ENCODE measurements around the gene FREM1. TPM values are rescaled to one million over a fixed set of nuclear protein-coding genes. Genes with fewer than 3 reads are reported as not detected.

Gene FREM1
- total and polyA plus RNA-seq, 4 donors = 0.33 to 21.8 (median 1.3) TPM

DNA sequence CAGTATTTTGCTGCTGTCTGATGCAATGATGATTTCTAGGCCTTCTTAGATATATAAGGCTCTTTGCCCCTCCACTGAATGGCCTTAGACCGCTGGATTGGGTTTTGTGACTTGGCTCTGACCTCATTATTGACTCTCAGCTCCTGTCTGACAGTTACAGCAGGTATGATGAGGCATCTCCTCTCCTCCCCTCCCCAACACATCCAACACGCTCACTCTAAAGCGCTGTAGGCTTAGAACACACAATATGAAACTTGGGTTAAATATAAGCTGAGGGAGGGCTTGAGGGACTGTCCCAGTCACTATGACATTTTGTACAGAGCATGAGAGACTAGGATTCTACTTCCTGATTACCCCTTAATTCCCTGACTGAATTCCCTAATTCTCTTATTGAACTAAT lies 168.9 kb downstream of the FREM1 start:
- TF ChIP-seq, protein P1, sequence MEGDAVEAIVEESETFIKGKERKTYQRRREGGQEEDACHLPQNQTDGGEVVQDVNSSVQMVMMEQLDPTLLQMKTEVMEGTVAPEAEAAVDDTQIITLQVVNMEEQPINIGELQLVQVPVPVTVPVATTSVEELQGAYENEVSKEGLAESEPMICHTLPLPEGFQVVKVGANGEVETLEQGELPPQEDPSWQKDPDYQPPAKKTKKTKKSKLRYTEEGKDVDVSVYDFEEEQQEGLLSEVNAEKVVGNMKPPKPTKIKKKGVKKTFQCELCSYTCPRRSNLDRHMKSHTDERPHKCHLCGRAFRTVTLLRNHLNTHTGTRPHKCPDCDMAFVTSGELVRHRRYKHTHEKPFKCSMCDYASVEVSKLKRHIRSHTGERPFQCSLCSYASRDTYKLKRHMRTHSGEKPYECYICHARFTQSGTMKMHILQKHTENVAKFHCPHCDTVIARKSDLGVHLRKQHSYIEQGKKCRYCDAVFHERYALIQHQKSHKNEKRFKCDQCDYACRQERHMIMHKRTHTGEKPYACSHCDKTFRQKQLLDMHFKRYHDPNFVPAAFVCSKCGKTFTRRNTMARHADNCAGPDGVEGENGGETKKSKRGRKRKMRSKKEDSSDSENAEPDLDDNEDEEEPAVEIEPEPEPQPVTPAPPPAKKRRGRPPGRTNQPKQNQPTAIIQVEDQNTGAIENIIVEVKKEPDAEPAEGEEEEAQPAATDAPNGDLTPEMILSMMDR (IDR thresholded peaks at IDR 0.05; ENCODE audit: control extremely low read depth, extremely low read depth) = no peak
- no peaks in the 10 kb centered on the region for H3K9me3 ChIP-seq (ENCODE audit: control insufficient read depth in 4 of 4, insufficient read depth in 3 of 4, low read length in 3 of 4)
- no peaks in the 10 kb centered on the region for H3K4me1 ChIP-seq (ENCODE audit: control insufficient read depth in 5 of 5, insufficient read depth in 5 of 5, low read length in 5 of 5)
- H3K27ac ChIP-seq (ENCODE audit: low read depth in 1 of 2, low read length in 1 of 2) = no peak overlapping the region
- H3K36me3 ChIP-seq (ENCODE audit: control insufficient read depth in 4 of 4, insufficient read depth in 4 of 4, low read length in 4 of 4) = peaks cover 0 to 31% (median 13%) of the 10 kb centered on the region in 4 donors
- DNase-seq = no peak
- no peak overlapping the region for H3K4me3 ChIP-seq
- peaks cover 0 to 2% (median 0%) of the 10 kb centered on the region in 3 donors for H3K27me3 ChIP-seq (ENCODE audit: control insufficient read depth in 3 of 3, insufficient read depth in 3 of 3, low read length in 2 of 3)
- 93% methylated on average over 3 of the region's 3 CpGs for WGBS, 2 donors
- no peak for ATAC-seq (ENCODE audit: insufficient read depth, low FRiP score)
- no peak overlapping the region for H3K9ac ChIP-seq (ENCODE audit: insufficient read depth in 1 of 2, low read length in 2 of 2)

DNA sequence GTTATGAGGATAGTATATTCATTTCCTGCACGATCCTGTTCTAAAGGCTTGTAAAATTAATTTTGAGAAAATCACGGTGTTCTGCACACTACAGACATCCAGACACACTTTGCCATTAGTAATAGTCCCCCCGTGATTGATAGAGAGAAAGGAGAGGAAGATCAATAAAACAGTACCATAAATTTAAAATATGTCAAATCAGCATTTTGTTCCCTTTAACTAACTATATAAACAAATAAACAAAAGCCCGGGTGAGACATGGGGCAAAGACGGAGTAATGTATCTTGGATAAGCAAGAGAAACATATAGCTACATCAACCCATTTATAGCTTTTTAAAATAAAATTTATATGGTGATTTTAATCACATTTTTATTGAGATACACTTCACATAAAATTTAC lies 177.1 kb downstream of the FREM1 start:
- no peaks in the 10 kb centered on the region for H3K4me1 ChIP-seq (ENCODE audit: control insufficient read depth in 5 of 5, insufficient read depth in 5 of 5, low read length in 5 of 5)
- WGBS, 2 donors = 86 to 87% methylated on average over 5 of the region's 5 CpGs

DNA sequence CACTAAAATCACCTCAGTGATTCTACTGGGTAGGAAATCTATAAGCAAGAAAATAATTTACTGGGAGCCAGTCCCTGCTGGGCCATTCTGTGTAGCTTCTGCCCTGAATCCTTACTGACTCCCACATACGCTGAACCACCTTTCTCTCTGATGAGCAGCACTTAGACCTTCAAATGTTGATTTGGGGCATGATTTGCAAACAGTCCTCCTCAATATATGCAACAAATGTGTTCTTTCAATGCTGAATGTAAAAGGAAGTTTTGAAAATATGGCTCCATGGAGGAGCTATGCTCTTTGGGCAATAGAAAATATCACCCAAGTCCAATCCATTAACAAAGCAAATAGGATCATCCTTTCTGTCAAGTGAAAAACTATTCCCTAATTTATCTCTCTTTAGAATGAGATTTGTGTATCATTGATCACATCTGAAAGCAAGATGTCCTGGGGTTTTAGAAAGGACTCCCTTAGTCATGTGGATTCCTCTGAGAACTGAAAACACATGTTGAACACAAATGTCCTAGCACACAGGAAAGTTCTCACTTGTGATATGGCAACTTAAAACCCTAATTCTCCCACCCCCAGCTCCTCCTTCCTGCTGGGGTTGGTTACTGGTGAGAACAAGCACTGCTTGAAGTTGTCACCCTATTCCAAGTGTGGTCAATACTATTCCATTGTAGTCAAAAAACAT lies 178.8 kb downstream of the FREM1 start:
- Histone ChIP-seq H3K36me3 (ENCODE audit: control insufficient read depth in 4 of 4, insufficient read depth in 4 of 4, low read length in 4 of 4) (peaks cover 0 to 19% (median 5%) of the 10 kb centered on the region in 4 donors), H3K4me3 (no peak overlapping the region), H3K4me1 (ENCODE audit: control insufficient read depth in 5 of 5, insufficient read depth in 5 of 5, low read length in 5 of 5) (no peaks in the 10 kb centered on the region), H3K9me3 (ENCODE audit: control insufficient read depth in 4 of 4, insufficient read depth in 3 of 4, low read length in 3 of 4) (no peaks in the 10 kb centered on the region), H3K27ac (ENCODE audit: low read depth in 1 of 2, low read length in 1 of 2) (no peak overlapping the region), H3K27me3 (ENCODE audit: control insufficient read depth in 3 of 3, insufficient read depth in 3 of 3, low read length in 2 of 3) (no peaks in the 10 kb centered on the region), H3K9ac (ENCODE audit: insufficient read depth in 1 of 2, low read length in 2 of 2) (no peak overlapping the region)
- TF ChIP-seq, protein P1 (IDR thresholded peaks at IDR 0.05; ENCODE audit: control extremely low read depth, extremely low read depth) = no peak
- ATAC-seq (ENCODE audit: insufficient read depth, low FRiP score) = no peak
- 97 to 98% methylated on average over 1 of the region's 1 CpG for WGBS, 2 donors
- no peak for DNase-seq

More for the DNA sequence above, 177.1 kb downstream of the FREM1 start:
- no peak overlapping the region for H3K27ac ChIP-seq (ENCODE audit: low read depth in 1 of 2, low read length in 1 of 2)
- TF ChIP-seq, protein P1 (IDR thresholded peaks at IDR 0.05; ENCODE audit: control extremely low read depth, extremely low read depth) = no peak
- H3K36me3 ChIP-seq (ENCODE audit: control insufficient read depth in 4 of 4, insufficient read depth in 4 of 4, low read length in 4 of 4) = peaks cover 0 to 27% (median 9%) of the 10 kb centered on the region in 4 donors
- H3K27me3 ChIP-seq (ENCODE audit: control insufficient read depth in 3 of 3, insufficient read depth in 3 of 3, low read length in 2 of 3) = no peaks in the 10 kb centered on the region
- ATAC-seq (ENCODE audit: insufficient read depth, low FRiP score) (no peak), DNase-seq (no peak)
- H3K4me3 ChIP-seq = no peak overlapping the region
- H3K9ac ChIP-seq (ENCODE audit: insufficient read depth in 1 of 2, low read length in 2 of 2) = no peak overlapping the region
- no peaks in the 10 kb centered on the region for H3K9me3 ChIP-seq (ENCODE audit: control insufficient read depth in 4 of 4, insufficient read depth in 3 of 4, low read length in 3 of 4)

Measured in lung (tissue), 12 donors.